Stimulated activated CD4-positive, alpha-beta T cell treated with anti-CD3 and anti-CD28 coated beads, TNF-alpha, amount 100 ng/mL, for 4 hours (primary cell): ENCODE measurements around the gene UAP1.
"Not testable (repeated sequence)": the region's sequence is repeated elsewhere in the genome, so short reads cannot be mapped to it uniquely, and the experiment has no call there.

ENCODE experiments used
- DNase-seq, 3 experiments: peaks; one replicate each; pipeline ENCODE4 v3.0.0-alpha.2; 2020; ENCODE audit warnings: low read depth in 3 of 3

UAP1 gene

DNA sequence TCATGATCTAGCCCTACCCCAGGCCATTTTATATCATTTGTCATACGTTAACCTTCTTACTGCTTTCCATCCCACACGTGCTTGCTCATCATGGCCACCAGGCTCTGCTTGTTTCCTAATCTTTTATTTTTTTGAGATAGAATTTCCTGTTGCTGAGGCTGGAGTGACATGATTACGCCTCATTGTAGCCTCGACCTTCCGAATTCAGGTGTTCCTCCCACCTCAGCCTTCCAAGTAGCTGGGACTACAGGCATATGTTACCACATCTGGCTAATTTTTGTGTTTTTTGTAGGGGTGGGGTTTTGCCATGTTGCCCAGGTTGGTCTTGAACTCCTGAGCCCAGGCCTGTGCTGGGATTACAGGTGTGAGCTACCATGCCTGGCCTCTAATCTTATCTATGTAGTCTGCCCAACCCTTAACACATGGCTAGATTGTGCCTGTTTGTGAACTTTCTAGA is 3.3 kb downstream of the UAP1 start:
- DNase-seq, result no peak

DNA sequence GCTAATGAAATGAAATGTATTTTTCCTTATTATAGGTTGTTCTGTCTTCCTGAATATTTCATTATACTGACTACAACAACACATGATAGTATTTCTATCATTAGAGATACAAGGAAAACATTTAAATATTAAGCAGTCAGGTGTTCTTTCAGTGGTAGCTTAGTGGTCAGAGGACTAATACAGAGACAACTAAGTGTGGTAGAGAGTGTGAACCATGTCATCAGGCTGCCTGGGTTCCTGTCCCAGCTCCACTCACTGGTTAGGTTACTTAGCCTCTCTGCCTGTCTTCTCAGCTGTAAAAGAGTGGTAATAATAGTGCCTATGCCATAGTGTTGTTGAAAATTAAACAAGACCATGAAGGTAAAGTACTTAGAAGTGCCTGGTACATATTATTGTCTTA is 3.9 kb downstream of the UAP1 start:
- no peak for DNase-seq

DNA sequence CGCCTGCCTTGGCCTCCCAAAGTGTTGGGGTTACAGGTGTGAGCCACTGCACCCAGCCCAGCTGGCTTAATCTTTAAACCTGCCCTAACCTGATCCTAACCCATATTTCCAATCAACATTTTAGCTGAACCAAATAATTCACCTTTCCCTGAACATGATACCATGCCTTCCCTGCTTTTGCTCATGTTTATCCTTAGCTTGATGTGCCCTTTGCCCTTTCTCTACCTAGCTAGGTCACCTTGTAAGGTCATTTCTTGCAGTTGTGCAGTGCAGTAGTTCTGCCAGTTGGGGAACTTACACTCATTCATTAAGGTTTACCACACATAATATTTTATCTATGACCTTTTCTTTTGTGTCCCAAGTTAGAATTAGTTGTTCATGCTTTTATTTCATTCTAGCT is 5.3 kb downstream of the UAP1 start:
- no peak for DNase-seq

DNA sequence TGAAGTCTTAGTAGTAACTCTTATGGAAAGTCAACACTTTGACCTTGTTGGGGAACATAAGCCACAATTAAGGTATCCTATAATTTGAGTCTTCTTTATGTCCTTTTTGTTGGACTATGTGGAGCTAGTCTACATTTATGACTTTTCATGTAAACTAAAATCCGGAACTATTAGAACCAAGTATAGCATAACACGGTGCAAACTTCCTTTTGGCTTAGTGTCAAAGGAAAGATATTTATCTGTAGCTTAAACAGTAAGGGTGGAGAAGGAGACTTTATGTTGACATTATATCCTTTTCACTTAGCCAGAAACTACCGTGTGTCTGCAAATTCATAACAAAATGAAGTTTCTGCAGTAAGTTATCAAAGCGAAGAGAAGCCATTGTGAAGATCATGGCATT is 7.3 kb downstream of the UAP1 start:
- no peak for DNase-seq

DNA sequence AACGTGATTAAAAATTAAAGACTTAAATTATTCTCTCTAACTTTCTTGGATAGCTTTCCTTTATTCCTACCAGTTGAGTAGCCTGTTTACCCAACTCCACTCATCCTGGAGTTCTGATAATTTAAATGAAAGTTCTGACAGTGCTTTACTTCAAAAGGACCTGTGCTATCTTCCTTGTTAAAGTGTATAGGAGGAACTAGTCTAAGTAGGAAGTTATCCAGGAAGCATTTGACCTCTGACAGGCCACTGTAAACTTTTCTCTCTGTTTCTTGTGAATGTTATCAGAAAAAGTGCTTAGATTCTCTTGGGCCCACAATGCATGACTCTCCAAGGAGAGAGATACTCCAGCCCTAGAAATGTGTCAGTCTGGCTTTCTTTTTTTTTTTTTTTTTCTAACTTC is 9.2 kb downstream of the UAP1 start:
- DNase-seq, result no peak

DNA sequence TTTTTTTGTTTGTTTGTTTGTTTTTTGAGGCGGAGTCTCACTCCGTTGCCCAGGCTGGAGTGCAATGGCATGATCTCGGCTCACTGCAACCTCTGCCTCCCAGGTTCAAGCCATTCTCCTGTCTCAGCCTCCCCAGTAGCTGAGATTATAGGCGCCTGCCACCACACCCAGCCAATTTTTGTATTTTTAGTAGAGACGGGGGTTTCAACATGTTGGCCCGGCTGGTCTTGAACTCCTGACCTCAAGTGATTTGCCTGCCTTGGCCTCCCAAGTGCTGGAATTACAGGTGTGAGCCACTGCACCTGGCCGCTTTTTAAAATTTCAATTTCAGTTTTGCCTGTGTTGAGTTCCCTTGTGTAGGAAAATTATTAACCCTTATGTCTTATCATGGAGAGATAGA is 9.6 kb downstream of the UAP1 start:
- not testable (repeated sequence) for DNase-seq

DNA sequence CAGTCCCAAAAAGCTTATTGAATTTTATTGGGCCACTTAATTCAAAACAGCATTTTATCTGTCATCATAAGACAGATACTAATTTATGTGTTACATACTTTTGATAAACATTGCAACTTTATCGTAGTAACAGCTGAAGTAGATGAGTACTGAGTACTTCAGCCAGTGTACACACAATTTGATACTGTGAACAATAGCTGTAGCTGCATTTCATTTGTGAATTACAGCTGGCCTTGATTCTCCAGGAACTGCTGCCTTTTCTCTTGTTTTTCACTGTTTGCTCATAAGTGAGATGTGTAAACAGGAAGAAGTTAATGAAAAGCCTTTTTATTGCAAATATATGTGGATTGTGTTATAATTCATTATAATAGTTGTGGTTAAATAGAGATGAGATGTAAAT is 10.2 kb downstream of the UAP1 start:
- DNase-seq, result no peak

DNA sequence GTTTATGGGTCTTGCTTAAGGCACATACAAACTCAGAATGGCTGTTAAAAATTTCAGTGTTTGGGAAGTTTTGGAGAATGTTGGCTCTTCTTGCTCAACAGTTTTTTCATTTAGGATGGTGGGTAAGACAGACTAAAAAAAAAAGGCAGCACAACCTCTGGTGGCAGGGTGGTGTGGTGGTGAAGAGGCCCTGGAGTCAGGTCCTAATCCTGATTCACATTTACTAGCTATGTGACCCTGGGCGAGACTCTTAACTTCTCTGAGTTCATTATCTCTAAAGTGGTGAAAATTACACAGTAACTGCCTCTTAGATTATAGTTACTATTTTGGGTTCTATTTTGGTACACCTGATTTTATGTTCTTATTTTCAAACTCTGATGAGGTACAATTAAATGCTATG is 11.6 kb downstream of the UAP1 start:
- DNase-seq, result no peak

DNA sequence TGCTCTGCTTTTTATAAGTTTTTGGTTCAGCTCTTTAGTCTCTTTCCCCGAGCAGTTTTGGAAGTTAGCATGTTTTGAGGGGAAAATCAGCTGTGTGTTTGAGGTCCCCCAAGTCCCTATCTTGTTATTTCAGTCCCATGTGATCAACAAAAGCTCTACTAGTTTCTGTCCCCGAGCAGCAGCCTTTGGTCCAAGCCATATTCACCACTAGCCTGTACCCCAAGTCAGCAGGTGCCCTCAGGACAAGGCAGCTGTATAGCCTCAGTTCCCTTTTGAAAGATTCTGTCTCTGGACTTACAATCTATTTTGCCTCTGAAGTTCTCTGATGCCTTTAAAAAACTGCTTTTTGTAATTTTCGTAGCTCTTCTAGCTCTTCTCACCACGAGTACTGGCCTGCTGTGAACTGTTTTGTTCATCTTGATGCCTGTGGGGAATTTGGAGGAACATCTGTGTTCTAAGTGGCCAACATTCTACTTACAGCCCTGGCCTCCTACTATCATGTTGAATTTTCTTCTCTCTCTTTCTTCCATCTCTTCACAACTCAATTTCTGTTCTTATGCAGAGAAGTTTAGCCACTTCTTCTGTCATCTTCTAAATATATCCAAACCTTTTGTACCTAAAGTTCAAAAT is 16.7 kb downstream of the UAP1 start:
- DNase-seq, result no peak

DNA sequence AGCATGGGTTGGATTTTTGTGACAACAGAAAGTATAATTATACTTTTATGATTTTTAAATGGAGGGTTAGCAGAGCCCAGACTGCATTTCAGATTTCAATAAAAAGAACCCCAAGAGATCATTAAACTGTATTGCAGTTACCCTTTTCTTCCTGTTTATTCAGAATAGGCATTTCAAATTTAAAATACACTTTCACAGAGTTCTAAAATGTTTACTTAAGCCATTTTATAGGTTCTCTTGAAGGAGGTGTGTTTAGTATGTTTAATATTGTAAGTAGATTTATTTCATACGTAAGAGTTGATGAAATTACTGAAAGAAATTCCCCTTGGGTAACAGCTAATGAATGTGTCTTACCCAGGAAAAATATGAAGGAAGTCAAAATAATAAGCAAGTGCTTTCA is 17.4 kb downstream of the UAP1 start:
- DNase-seq, result no peak

DNA sequence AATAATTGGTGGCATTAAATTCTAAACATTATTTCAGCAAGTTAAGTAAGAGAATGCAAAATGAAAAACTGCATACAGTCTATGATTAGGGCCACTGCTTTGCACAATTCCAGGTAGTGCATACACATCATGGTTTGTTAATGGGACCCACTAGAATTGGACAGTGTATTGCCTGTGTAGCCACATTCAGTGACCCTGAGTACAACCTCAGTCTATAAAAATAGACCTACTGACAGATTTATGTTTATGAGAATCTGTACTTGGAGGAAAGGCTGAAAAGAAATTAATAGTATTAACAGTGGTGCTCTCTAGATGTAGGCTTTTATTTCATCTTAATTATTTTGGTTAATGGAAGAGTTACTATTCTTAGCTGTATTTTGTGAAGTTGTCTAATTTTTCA is 18.8 kb downstream of the UAP1 start:
- DNase-seq, result no peak

DNA sequence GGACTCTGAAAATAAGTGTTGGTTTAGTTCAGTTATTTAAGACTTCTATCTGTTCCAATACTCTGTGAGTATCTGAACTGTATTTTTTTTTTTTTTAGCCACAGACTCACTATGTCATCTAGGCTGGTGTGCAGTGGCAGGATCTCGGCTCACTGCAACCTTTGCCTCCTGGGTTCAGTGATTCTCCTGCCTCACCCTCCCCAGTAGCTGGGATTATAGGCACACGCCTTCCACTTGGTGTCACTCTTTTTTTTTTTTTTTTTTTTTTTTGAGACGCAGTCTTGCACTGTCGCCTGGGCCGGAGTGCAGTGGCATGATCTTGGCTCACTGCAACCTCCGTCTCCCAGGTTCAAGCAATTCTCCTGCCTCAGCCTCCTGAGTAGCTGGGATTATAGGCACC is 21.4 kb downstream of the UAP1 start:
- not testable (repeated sequence) for DNase-seq

DNA sequence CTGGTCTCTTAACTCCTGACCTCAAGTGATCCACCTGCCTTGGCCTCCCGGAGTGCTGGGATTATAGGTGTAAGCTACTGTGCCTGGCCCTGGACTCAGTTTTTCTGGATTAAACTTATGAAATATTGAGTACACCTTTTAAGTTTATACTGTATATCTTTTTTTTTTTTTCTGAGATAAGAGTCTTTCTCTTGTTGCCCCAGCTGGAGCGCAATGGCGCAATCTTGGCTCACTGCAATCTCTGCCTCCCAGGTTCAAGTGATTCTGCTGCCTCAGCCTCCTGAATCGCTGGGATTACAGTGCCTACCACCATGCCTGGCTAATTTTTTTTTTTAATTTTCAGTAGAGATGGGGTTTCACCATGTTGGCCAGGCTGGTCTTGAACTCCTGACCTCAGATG is 23.6 kb downstream of the UAP1 start:
- not testable (repeated sequence) for DNase-seq

DNA sequence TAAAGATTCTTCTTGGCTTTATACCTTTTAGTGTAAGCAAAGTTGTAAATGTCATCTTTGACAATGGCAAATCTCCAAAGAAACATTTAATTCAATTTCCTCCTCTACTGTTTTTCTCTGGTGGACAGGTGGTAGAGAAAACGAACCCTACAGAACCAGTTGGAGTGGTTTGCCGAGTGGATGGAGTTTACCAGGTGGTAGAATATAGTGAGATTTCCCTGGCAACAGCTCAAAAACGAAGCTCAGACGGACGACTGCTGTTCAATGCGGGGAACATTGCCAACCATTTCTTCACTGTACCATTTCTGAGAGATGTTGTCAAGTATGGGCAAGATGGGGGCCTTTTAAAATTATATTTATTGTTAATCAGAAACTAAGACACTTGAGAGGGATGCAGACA is 25.8 kb downstream of the UAP1 start:
- no peak for DNase-seq

DNA sequence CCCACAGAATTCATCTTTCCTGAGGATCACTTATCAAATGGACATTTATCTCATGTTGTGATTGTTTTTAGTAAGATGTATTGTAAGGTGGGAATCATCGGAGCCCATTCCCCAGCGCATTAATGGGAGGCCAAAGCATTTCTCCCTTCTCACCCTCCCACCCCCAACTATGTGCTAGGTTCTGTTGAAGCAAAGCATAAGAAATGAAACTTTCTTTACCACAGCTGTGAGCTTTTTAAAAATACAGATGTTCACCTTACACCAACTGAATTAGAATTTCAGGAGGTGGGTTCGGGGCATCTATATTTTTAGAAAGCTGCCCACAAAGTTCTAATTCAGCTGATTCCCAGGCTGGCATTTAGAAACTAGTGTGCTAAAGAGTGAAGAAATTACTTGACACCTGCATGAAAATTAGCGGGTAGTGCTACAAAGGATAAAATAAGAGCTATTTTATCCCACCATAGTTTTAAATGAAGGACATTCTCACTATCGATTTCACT is 26.3 kb downstream of the UAP1 start:
- no peak for DNase-seq

DNA sequence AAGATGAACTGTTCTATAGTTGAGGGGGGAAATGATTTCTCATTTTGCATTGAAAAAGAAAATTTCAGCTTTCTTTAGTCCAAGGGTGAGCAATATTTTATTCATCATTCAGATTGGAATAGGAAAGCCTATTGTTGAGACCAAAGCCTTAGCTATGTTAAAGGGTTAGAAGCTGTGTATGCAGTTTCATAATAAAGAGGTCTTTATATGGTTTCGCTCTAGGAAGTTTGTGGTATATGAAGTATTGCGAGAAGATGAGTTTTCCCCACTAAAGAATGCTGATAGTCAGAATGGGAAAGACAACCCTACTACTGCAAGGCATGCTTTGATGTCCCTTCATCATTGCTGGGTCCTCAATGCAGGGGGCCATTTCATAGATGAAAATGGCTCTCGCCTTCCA is 28.6 kb downstream of the UAP1 start:
- DNase-seq, result no peak

DNA sequence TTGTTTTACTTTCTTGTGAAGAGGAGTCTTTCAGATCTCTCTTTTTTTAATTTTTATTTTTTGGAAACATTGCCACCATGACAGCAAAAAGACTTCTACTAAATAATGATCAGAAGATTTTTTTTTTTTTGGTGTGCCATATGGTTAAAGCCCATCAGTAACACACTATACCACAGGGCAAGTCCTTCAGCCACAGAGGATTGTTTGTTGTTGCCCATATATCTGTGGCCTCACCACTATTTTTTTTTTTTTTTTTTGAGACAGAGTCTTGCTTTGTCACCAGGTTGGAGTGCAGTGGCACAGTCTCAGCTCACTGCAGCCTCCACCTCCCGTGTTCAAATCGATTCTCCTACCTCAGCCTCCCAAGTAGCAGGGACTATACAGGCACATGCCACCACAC is 29.2 kb downstream of the UAP1 start:
- no peak for DNase-seq

DNA sequence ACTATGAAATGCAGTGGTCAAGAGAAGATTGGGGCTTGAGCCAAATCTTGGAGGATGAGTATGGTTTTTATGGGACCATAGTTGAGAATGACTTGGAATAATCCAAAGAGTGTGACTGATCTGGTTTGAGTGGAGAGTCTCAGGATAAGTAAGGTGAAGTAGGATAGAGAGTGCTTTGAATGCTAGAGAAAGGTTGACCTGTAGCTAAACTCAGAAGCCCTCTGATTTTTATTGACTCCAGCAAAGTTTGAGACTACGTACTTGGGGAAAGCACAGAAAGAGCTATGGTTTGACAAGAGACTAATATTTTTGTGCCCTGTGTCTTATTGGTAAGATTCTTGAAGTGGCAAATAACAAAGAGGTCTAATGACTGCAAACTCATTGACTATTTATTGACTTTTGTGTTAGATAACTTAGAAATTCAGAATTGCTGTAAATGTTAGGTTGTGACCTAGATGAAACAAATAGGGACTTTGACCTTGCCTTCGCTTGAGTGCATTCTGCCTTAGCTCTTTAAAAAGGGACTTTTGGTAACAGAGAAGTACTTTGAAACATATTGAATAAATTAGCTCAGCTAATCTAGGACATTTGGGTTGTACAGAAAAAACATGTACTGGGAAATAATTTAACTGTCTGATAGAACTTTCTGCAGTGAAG is 35.1 kb downstream of the UAP1 start:
- no peak for DNase-seq

DNA sequence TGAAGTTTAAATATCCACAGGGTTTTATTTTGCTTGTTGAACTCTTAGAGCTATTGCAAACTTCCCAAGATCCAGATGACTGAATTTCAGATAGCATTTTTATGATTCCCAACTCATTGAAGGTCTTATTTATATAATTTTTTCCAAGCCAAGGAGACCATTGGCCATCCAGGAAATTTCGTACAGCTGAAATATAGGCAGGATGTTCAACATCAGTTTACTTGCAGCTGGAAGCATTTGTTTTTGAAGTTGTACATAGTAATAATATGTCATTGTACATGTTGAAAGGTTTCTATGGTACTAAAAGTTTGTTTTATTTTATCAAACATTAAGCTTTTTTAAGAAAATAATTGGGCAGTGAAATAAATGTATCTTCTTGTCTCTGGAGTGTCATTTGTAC is 37.9 kb downstream of the UAP1 start:
- no peak for DNase-seq

DNA sequence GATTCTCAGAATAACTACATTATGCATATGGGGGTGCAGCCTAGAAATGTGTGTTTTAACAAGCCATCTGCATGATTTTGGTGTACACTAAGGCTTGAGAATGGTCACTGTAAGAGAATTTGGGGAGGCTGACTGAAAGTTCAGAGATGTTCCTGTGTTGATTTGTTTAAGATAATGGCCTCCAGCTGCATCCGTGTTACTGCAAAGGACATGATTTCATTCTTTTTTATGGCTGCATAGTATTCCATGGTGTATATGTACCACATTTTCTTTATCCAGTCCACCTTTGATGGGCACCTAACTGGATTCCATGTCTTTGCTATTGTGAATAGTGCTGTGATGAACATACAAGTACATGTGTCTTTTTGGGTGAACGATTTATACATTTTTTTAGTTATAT is 41.6 kb downstream of the UAP1 start:
- not testable (repeated sequence) for DNase-seq

DNA sequence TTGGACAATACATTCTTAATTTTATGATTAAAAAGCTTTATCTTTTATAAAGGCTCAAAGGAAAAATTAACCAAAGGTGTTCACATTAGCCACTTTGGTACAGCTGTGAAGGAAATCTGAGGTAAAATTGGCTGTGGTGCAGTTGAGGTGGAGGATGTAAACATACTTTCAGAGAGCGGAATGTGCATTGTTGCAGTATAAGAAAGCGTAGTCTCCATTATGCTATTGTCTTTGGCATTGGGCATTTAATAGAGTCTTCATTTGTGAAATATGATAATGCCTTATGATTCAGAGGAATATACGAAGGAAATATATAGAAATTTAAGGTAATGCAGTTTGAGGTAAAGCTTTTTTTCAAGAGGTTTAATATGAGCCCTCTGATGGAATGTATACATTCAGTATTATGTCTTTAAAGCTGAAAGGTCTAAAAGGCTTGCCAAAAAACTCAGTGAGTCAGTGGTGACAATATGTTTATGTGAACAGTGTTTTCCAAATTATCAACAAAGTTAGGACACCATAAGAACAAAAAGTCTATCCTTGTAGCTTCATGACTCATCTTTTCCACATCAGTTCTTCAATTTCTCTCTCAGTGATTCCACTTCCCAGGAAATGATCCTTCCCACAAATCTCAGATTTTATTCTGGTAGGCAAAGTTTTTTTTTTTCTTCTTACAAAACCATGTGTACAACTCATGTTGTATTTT is 43.9 kb downstream of the UAP1 start:
- DNase-seq, result no peak

DNA sequence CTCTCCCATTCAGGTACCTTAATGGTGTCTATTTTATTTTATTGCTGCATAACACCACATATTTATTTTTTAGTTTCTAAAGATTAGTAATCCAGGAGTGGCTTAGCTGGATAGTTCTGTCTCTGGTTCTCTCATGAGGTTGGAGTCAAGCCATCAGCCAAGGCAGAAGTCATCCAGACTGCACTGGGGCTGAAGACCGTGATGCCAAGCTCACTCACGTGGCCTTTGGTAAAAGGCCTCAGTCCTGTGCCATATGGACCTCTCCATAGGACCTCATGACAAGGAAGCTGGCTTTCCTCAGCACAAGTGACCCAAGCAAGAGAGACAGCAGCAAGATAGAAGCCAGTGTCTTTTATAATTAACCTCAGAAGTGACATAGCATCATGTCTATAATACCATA is 47.8 kb downstream of the UAP1 start:
- no peak for DNase-seq
